ENCODE results near the gene KSR2. TPM values are rescaled to one million over a fixed set of nuclear protein-coding genes. Genes with fewer than 3 reads are reported as not detected.

The KSR2 gene
- total RNA-seq, 1 donor = under 0.01 TPM

DNA sequence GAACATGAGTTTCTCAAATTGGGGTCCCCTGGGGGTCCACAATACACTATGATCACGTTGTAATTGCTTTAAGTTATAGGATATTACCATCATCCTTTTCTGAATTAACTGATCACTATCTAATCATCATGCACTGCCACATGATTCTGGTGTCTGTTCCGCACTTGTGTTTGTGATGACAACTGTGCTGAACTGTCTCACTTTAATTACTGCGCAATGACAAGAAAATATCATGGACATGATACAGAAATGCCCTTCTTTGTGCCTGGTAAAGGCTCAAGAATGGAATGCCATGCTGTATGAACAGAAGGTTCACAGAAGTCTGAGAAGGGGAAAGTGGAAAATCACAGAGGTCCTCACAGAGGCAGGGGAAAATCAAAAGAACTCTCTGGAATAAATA is 541.6 kb downstream of the KSR2 start:
- no peak overlapping the region for H2AFZ ChIP-seq (ENCODE audit: low read length)
- TF ChIP-seq CTCF (IDR thresholded peaks at IDR 0.05; ENCODE audit: extremely low read depth, low read depth, low read length) = no peak
- H3K4me3 ChIP-seq (ENCODE audit: insufficient read depth, low read length) = no peak overlapping the region
- no peak for DNase-seq (ENCODE audit: insufficient read length, low spot score, missing footprints)
- H3K79me2 ChIP-seq (ENCODE audit: insufficient read depth, low read length) = no peaks in the 10 kb centered on the region
- H3K4me1 ChIP-seq (ENCODE audit: insufficient read depth, low read length) = no peaks in the 10 kb centered on the region
- H3K4me2 ChIP-seq (ENCODE audit: insufficient read depth, low read length) = no peak overlapping the region
- H3K36me3 ChIP-seq (ENCODE audit: insufficient read depth, low read length) = no peaks in the 10 kb centered on the region
- peaks cover 3% of the 10 kb centered on the region for H3K9me3 ChIP-seq (ENCODE audit: low read depth, low read length)
- no peaks in the 10 kb centered on the region for H4K20me1 ChIP-seq (ENCODE audit: insufficient read depth, low read length)
- H3K27ac ChIP-seq (ENCODE audit: low read depth, low read length) = no peak overlapping the region
- H3K27me3 ChIP-seq (ENCODE audit: insufficient read depth, low read length) = no peaks in the 10 kb centered on the region

DNA sequence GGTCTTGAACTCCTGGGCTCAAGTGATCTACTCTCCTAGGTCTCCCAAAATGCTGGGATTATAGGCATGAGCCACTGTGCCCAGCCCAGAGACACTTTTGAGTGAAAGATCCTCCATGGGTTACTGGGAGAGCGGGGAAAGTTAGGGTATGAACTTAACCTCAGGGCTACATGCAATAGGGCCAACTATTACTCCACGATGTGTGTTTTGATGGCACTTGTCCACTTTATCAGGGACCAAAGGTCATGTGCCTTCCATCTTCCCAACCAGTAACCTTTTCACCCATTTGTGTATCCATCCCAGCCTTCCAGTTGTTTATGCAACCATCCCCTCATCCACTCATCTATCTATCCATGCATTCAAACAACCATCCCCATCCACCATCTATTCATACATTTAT is 546.8 kb downstream of the KSR2 start:
- H2AFZ ChIP-seq (ENCODE audit: low read length) = no peak overlapping the region
- no peak for DNase-seq (ENCODE audit: insufficient read length, low spot score, missing footprints)
- H3K27me3 ChIP-seq (ENCODE audit: insufficient read depth, low read length) = no peaks in the 10 kb centered on the region
- H3K9me3 ChIP-seq (ENCODE audit: low read depth, low read length) = peaks cover 3% of the 10 kb centered on the region
- H3K27ac ChIP-seq (ENCODE audit: low read depth, low read length) = no peak overlapping the region
- no peak overlapping the region for H3K4me2 ChIP-seq (ENCODE audit: insufficient read depth, low read length)
- no peak for TF ChIP-seq CTCF (IDR thresholded peaks at IDR 0.05; ENCODE audit: extremely low read depth, low read depth, low read length)
- no peaks in the 10 kb centered on the region for H3K4me1 ChIP-seq (ENCODE audit: insufficient read depth, low read length)
- H3K36me3 ChIP-seq (ENCODE audit: insufficient read depth, low read length) = no peaks in the 10 kb centered on the region
- H4K20me1 ChIP-seq (ENCODE audit: insufficient read depth, low read length) = no peaks in the 10 kb centered on the region
- no peak overlapping the region for H3K4me3 ChIP-seq (ENCODE audit: insufficient read depth, low read length)
- H3K79me2 ChIP-seq (ENCODE audit: insufficient read depth, low read length) = no peaks in the 10 kb centered on the region

DNA sequence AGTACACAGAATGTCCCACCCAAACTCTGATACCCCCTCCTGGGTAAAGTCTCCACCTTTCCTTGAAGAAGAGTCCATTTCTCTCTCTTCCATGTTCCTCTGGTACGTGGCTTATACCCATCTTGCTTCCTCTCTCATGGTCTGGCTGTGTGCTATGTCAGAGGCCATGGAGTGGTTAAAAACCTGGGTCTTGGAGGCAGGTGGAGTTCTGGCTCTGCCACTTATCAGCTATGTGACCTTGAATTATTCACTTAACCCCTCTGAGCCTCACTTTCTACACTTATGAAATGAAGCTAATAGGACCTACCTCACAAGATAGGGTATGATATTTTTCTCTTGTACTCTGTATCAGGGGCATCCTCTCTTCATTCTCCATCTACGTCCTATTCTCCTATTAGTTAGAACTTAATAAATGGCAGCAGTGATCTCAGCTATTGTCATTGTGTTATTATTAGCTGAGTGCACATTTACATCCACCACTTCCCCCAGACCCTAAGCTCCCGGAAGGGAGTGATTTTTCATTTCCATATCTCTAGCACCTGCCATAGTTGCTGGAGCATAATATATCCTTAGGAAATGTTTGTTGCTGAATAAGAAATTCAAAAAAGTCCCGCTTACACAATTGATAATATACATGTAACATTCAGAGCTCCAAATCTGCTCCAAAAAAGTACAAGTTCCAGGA is 547.6 kb downstream of the KSR2 start:
- no peak for DNase-seq (ENCODE audit: insufficient read length, low spot score, missing footprints)
- no peak overlapping the region for H2AFZ ChIP-seq (ENCODE audit: low read length)
- H3K79me2 ChIP-seq (ENCODE audit: insufficient read depth, low read length) = no peaks in the 10 kb centered on the region
- no peaks in the 10 kb centered on the region for H3K36me3 ChIP-seq (ENCODE audit: insufficient read depth, low read length)
- H4K20me1 ChIP-seq (ENCODE audit: insufficient read depth, low read length) = no peaks in the 10 kb centered on the region
- peaks cover 3% of the 10 kb centered on the region for H3K9me3 ChIP-seq (ENCODE audit: low read depth, low read length)
- H3K27me3 ChIP-seq (ENCODE audit: insufficient read depth, low read length) = no peaks in the 10 kb centered on the region
- no peak overlapping the region for H3K4me3 ChIP-seq (ENCODE audit: insufficient read depth, low read length)
- no peak overlapping the region for H3K4me2 ChIP-seq (ENCODE audit: insufficient read depth, low read length)
- H3K4me1 ChIP-seq (ENCODE audit: insufficient read depth, low read length) = no peaks in the 10 kb centered on the region
- TF ChIP-seq CTCF (IDR thresholded peaks at IDR 0.05; ENCODE audit: extremely low read depth, low read depth, low read length) = no peak
- H3K27ac ChIP-seq (ENCODE audit: low read depth, low read length) = no peak overlapping the region

- no peaks in the 10 kb centered on the region for H3K9me3 ChIP-seq (ENCODE audit: low read depth, low read length)
Observed at GRCh38 chr12:117417004-117417403, 551.8 kb downstream of the KSR2 start.

More at GRCh38 chr12:117417004-117417403, 551.8 kb downstream of the KSR2 start:
- no peak overlapping the region for H3K4me2 ChIP-seq (ENCODE audit: insufficient read depth, low read length)
- no peaks in the 10 kb centered on the region for H3K36me3 ChIP-seq (ENCODE audit: insufficient read depth, low read length)
- H3K27ac ChIP-seq (ENCODE audit: low read depth, low read length) = no peak overlapping the region
- H2AFZ ChIP-seq (ENCODE audit: low read length) = no peak overlapping the region
- no peaks in the 10 kb centered on the region for H4K20me1 ChIP-seq (ENCODE audit: insufficient read depth, low read length)
- no peaks in the 10 kb centered on the region for H3K27me3 ChIP-seq (ENCODE audit: insufficient read depth, low read length)
- no peak overlapping the region for H3K4me3 ChIP-seq (ENCODE audit: insufficient read depth, low read length)
- no peaks in the 10 kb centered on the region for H3K4me1 ChIP-seq (ENCODE audit: insufficient read depth, low read length)
- no peak for DNase-seq (ENCODE audit: insufficient read length, low spot score, missing footprints)
- H3K79me2 ChIP-seq (ENCODE audit: insufficient read depth, low read length) = no peaks in the 10 kb centered on the region
- TF ChIP-seq CTCF (IDR thresholded peaks at IDR 0.05; ENCODE audit: extremely low read depth, low read depth, low read length) = no peak

Data from osteoblast (primary cell).